Ecto neural progenitor cell (in vitro differentiated cells): ENCODE data around the gene FNIP2.
A peak's percentile ranks its signal among the peaks of the same experiment; 100 is the strongest.

Experiments used
- DNase-seq: peaks from one replicate; pipeline ENCODE4 v3.0.0-alpha.2; 2018; ENCODE audit warnings: low spot score

FNIP2 gene

DNA sequence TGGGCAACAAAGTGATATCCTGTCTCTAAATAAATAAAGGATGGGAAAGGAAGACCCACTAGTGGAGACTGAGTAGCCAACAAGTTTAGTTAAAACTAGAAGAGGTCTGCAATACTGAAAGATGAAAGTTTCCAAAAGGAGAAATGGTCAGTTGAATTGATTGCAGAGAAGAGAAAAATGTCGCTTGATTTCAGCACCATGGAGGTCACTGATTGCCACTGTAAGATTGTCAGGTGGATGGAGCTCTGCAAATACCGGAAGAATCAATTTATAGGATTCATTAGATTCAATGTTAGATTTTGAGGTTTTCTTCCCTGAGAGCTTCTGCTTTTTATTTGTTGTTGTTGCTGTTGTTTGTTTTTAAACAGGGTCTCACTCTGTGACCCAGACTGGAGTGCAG, 5.4 kb upstream of the FNIP2 start:
- no peak for DNase-seq

DNA sequence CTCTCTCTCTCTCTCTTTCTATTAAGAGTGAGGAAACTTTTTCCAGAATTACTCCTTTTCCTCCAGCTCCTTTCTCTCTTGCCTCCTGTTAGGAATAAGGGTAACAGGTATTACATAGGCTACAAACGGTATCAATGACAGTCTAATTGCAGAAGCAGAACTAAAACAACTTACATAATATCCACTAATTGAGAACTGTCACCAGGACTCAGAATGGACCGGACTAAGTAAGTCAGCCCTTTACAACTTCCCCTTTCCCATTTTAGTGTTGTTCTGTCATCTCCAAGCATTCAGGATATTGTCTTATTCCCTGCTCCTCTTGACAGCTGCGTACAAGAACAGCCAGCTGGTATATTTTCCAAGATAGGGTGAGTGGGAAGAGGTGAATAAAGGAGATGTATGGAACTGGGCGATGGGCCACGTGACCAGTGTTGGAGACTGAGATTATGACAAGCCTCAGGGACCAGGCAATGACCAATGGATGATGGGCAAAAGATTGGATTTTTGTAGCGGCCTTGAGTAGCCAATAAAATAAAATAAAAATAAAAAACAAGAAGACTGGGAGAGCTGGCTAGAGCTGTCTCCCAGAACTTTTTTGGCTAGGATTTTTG, 2.3 kb upstream of the FNIP2 start:
- no peak for DNase-seq

DNA sequence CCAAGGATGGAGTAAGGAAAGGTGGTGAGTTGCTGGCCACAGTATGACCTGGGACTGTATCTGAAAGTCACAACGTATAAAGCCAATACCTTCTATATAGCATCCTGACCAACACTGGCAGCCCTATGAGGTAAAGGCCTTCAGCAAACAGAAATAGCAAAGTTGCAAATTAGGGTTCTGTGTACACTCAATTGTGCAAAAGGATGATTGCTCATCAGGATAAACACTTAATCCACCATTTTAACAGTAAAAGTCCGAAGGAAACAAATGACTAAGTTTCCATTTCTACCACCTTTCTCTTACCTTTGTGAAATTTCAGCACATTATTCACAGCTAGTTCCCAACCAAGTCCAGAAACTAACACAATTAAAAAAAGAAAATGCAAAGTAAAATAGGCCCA, 1.4 kb upstream of the FNIP2 start:
- no peak for DNase-seq

DNA sequence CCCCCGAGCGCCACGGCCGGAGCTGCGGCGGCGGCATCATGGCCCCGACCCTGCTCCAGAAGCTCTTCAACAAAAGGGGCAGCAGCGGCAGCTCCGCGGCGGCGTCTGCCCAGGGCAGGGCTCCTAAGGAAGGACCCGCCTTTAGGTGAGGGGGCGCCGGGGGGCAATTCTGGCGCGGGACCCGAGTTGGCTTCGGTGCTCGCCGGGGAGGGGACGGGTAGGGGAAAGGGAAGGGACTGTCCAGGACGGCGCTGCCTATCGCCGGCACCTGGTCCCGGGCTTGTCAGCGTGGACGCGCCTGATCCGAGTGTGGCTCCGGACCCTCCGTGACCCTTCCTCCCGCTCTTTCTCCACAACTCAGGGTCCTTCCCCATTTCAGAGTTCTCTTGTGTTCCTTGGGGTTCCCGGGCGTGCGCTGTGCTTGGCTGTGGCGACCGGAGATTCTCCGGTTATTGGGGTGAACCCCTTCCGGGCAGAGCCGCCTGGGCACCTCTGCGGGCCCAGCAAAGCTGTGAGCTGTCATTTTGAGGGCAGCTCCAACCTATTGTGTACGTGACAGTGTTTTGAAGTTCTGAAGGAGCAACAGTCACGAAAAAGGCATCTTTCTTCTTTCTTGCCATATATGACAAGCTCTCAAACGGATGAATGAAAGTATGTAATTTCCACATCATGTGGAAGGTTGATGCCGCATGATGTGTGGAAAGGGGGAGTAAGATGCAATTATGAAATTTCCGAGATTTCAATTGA, 522 bp downstream of the FNIP2 start:
- DNase-seq, result peak; percentile 73

DNA sequence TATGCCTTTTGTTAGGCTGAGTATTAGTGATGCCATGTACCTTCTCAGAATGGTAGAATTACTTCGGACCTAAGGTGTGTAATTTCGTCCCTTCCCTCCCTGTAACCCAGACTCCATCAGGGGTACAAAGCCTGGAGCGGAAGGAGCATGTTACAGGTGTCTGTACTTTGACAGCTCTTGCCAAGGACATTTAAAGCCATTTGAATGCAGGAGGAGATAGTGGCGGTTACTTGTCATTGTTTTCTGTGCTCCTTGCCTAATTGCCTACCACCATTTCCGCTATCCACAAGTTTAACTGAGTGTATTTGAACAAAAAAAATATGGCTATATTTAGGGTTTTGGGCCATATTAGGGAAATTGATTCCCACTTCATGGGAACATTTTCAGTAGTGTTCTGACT, 1.8 kb downstream of the FNIP2 start:
- DNase-seq, result no peak

DNA sequence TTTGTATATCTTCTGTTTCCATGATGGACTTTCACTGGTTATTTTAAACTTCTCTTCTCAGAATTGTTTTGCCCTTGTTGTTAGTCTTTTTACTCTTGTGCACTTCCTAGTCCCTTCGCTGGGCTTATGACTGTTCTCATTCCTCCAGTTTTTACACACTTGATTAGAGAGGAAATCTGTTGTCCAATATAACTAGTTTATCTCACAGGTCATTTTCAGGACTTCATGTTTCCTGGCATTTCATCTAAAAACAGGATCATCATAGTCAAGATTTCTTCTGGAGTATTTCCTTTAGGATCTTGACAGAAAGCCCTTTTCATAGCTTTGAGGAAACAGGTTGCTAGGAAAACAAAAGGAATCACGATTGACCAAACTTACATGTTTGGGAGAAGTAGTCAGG, 3.0 kb downstream of the FNIP2 start:
- DNase-seq, result no peak

DNA sequence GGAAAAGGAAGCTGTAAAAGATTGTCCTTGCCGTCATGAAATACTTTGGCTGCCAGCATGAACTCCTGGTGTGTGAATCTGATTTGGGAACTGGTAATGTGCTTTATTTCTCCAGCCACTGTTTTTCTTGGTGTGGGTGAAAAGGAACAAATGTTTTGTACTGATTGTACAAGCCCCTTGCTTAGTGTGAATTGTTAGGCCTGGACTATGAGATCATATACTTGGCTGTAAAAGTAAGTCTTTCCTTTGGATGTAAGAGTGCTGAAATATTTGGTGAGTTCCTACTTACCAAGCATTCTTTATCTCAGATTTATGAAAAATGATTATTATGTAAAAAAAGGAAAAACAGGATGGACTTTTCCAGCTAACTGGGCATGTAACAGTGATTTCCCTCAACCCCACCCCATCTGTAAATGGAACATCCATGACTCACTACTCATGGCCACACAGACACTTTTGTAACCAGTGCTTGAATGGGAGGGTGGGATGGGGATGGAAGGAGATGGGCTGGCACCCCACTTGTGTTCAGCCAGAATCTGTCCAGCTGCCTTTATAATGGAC, 6.3 kb downstream of the FNIP2 start:
- DNase-seq, result no peak

DNA sequence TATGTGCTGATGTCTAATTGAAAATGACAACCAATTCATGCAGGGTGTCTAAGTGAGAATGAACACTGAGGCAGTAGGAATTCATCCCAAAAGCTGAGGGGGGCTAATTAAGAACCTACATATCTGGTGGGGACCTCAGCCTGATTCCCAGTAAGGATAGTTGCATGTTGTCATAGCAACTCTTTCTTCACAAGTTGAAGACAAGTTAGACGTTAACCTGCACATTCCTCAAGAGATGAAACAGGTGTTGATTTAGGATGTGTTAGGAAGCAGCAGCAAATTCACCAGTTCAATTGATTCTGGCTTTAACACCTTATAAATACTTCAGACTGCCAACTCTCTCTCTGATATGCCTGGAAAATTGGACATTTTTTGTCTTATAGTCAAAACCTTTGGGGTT, 7.3 kb downstream of the FNIP2 start:
- DNase-seq, result no peak

DNA sequence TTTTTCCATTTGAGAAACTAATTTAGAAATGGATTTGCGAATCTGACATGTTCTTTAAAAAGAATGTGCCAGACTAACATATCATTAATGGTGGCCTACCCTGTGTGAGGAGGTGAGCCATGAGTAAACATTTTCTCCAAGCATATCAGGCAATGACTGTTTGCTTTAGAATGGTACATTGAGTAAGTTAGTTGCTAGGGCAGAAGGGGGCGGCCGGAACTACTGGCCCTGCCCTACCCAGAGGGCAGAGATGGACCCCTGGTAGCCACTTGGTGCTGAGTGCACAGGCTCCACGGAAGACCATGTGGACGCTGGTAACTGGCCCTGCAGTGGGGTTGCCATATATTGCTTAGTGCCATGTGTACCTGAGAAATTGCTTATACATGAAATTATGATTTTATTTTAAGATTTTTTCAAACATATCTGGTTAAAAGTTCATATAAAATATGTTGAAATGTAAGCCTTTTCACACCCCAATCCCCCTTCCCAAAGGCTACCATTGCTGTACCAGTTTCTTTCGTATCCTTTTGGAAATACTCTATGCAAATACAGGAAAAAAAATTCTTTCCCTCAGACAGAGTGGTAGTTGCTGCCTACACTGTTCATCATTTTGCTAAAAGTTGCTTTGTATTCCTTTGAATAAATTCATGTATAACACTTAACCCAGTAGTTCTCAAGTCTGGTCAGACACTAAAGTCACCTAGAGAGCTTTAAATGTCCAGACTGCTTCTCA, 8.8 kb downstream of the FNIP2 start:
- no peak for DNase-seq

DNA sequence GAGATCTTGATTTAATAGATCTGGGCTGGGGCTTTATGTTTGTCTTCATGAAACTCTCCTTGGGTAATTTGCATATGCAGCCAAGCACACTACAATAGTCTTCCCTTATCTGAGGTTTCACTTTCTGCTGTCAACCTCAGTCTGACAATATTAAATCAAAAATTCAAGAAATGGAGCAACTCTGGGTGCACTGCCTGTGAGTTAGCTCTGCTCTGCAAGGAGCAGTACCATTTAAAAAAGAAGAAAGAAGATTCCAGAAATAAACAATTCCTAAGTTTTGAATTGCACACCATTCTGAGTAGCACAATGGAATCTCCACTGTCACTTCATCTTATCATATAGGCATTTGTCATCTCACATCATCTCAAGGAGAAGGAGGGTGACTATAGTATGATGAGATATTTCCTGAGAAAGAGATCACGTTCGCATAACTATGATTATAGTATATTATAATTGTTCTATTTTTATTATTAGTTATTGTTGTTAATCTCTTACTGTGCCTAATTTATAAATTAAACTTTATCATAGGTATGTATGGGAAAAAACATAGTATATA, 9.4 kb downstream of the FNIP2 start:
- DNase-seq, result no peak

DNA sequence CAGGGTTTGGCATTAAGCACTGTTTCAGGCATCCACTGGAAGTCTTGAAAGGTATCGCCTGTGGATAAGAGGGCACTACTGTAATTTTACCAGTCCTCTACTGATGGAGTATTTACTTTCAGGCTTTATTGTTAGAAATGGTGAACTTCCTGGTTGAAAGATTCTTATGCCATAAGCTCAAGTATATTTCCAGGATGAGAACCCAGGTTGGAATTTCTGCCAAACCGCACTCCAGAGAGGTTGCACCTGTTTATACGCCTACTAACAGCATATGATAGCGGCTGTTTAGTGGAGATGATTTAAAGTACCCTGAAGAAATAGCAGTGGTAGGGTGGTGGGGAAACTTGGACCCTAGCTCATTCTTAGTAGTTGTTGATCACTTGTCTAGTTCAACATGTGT, 9.9 kb downstream of the FNIP2 start:
- DNase-seq, result no peak

DNA sequence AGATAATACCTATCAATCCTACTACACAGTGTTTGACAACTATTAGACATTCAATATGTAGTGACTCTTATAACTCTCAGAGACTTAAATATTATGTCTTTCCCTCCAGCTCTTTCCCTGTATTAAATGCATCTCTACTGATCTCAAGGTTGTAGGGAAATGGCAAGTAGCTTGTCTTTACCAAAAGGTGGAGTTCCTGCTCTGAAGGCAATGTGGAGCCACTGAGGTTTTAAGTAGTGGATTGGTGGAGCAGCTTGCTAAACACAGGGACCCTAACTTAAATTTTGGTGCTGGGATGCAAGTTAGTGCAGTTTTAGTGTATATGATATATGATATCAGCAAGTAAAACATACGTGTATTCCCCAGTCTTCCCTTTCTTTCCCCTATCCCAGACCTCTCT, 13.1 kb downstream of the FNIP2 start:
- DNase-seq, result no peak

DNA sequence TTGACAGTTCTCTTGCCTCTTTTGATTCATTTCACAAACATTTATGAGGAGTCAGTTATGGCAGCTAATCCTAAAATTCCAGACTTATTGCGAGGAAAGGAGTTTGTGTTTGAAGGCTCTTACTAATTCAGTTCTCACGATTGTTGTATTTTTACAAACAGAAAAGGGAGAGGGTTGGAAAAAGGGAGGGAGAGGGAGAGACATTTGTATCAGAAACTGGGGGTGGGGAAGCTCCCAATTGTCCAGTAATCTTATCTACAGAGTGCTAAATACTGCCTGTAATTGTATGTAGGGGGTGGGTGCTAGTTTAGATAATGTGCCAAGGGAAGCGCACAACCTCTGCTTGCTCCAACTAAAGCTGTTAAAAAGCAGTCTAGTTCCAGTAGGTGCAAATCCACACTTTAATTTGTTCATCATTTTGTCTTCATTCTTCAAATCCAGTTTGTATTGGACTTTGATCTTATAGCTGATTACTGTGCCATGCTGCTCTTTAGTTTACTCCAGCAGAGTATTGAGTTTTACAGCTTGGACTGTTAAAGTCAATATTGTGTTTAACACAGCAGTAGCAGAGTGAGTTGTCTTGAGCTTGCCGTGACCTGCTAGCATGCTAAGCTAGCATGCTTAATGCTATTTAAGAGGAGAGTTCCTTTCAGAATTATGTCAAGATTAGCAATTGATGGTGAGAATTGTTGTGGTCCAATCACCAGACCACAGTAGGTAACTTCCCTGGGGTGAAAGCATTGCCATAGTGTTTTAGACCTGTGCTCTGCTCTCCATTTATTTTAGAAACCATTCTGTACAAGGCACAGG, 13.9 kb downstream of the FNIP2 start:
- no peak for DNase-seq

DNA sequence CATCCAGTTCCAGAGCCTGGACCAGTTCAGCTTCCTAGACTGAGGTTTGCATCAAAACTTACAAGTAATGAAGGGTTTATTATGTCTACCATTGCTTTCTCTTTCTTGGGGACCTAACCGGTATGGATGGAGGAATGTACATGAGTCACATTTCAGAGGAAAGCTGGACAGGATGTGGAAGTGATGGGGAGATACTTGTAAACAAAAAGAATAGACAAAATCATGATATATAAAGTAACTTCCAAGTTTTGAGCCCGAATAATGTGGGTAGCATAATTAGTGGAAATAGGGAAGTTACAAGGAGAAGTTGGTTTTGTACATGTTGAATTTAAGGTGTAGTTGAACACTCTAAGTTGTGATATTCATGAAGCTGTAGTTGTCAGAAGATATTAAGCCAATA, 15.0 kb downstream of the FNIP2 start:
- no peak for DNase-seq

DNA sequence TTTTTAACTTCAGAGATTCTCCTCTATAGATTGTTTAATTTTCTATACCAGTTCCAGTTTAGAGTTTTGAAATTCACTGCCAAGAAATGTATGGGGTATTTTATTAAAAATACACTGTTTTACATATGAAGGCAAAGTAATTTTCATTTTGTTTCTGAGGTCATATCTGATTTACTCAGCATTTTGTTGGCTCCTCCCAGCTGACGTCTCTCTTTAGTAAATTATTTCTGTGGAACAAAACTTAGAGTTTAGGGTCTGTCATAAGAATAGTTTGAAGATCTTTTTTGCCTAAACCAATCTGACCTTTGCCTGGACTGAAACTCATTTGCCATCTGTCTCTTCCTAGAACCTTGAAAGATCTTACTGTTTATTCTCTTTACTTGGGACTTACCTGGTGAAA, 16.9 kb downstream of the FNIP2 start:
- DNase-seq, result no peak

DNA sequence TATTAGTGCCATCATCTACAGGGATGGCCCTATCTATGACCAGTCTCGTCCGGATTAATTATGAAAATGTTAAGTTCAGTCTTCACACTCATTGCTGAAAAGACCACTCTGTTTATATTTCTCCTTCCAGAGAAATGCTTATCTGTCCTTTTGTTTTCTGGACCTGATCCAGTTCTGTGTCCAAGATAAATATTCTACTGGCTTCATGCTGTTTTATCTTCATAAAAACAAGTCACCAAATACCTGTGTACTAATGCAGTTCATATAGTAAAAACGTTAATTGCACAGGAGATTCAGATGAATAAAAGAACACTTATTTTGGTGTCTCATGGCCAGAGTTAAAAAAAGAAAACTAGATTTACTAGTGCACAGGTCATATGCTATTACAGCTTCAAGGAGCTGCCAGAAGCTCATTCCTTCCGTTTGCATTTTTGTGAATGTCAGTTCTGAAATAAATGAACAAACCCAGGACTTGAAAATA, 17.3 kb downstream of the FNIP2 start:
- DNase-seq, result no peak

DNA sequence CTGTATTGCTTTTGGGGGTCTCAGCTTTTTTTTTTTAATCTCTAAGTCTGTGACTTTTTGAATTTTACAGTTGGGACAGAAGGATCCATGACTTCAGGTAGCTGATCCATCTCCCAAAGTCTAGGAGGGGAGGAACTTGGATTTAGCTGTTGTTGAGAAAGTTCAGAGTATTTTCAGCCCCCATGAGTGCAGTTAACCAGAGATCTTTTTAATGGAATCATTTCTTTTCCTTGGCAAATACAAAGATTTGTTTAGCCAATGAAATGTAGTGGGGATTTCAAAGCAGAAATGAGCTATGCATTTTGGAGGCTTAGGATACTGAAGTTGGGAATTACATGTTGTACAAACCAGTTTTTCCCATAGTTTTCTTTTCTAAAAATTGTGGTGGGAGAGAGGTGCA, 18.1 kb downstream of the FNIP2 start:
- DNase-seq, result no peak

DNA sequence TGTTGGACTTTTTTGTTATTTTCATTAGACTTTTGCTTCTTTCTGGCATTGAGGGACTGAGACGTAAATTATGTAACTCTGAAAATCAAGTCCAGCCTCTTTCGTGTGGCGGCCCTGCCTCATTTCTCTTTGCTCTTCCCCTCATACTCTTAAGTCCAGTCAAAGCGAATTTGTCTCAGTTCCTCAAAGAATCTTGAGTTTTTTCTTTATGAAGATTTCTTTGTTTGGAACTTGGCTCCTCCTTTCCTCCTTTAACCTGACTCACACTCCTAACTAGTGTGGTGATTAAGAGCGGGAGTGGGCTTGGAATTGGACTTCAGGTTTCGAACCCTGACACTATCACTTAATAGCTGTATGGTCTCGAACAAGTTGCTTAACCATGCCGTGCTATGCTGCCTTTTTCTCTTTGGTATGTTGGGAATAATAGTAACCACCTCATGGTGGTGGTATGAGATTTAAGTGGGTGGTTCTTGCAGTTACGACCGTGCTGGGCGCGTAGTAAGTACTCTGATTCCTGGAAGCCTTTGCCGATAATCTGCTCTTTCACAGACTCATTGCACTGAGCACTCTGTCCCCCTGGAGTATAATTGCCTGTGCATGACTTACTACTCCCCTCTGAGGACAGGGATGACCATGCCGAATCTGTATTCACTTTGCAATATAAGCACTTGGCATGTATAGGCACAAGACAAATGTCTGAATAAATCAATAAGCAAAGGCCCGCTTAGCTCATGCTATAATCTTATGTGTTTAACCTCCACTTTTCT, 19.1 kb downstream of the FNIP2 start:
- no peak for DNase-seq

DNA sequence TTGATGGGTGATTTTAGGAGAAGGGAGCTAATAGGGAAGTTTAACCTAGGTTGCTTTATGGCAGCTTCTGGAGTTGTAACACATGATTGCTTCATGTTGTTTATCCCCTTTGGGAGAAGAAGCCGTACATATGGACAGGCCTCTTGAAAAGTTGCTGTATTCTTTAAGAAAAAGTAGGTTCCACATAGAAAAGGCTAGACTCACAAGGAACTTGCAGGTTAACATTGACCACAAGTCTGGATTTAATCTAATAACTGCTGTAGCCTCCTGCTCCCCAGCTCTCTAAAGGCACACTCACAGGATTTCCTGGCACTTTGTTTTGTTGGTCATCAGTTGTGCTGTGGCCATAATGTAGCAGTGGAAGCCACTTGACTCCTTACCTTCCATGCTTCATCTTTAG, 19.7 kb downstream of the FNIP2 start:
- no peak for DNase-seq

DNA sequence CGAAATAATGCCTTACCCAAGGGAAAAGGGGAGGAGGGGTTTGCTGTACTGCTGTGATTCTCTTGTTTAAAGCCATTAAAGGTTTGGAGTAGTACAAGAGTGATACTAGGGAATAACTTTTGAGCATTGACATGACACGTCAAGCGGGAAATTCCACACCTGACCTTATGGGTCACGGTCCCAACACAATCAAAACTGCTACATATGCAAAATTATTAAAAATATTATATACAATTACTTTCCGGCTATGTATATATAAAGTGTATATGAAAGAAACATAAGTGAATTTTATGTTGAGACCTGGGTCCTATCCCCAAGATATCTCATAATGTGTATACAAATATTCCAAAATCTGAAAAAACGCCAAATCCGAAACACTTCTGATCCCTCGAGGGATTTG, 21.0 kb downstream of the FNIP2 start:
- DNase-seq, result no peak

DNA sequence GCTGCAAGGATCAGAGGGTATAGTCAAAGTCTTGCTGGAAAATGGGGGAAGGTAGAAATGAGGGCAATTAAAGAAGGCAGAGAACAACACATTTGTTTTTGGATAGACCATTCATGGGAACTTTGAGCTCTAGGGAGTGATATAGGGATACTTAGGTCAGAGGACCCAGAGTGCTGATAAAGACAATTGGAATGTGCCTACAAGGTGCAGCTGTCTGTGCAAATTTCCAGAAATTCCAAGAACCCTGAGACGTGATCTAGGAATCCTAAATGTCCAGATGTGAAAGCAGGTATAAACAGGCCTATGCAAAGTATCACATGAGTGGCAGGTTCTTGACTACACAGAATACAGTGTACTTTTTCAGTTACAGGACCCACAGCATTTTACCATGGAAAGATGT, 24.2 kb downstream of the FNIP2 start:
- DNase-seq, result no peak
